ENCODE results near the gene NKAPL.

The NKAPL gene

DNA sequence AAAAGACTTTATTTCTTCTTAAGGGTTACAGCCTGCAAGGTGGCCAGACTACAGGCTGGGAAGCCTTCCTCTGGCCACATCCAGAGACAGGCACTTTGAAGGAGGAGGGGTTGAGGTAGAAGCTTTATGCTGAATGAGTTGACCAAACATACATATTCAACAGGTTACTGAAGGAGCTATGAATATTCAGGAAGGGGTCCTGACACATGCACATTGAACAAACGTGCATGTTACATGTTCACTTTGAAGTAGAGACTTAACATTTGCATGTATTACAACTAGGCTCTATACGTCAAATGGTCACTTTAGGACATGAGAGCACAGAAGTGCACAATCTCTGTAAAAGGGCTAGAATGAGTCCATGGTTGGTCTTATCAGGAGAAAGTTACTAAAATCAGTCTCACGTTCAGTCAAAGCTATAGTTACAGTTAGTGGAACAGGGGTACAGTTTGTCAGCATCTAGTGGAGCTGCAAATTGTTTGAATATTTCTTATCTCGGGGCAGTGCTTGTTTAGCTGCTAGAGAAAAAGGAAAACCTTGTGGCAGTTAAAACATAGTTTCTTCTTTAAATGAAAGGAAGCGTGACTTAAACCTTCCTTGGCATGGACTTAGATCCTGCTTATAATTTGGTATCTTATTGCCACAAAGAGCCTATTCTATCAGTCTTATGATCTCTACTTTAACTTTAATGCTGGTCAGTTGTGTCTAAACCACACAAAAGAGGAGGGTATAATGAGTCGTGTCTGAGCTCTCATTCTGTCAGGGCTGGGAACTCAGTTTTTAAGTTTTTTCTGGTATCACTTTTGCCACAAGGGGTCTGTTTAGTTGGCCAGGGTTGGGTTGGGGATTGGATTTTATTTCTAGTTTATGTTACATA, 38.6 kb upstream of the NKAPL start:
- Histone ChIP-seq H2AFZ (ENCODE audit: low read depth) (no peak overlapping the region), H3K4me3 (IDR thresholded peaks at IDR 0.05; ENCODE audit: insufficient read depth, low read depth, low read length) (no peak overlapping the region), H3K79me2 (ENCODE audit: insufficient read depth, low read depth) (no peaks in the 10 kb centered on the region), H3K27ac (no peak overlapping the region), H4K20me1 (ENCODE audit: insufficient read depth) (no peaks in the 10 kb centered on the region), H3K27me3 (ENCODE audit: insufficient read depth, low read depth) (no peaks in the 10 kb centered on the region; the same call in 1 of the 2 replicates), H3K4me1 (ENCODE audit: low read depth, poor library complexity, severe bottlenecking) (peaks cover 9% of the 10 kb centered on the region), H3K36me3 (ENCODE audit: insufficient read depth) (no peaks in the 10 kb centered on the region), H3K4me2 (no peak overlapping the region), H3K9ac (no peak overlapping the region)
- TF ChIP-seq, protein P1, sequence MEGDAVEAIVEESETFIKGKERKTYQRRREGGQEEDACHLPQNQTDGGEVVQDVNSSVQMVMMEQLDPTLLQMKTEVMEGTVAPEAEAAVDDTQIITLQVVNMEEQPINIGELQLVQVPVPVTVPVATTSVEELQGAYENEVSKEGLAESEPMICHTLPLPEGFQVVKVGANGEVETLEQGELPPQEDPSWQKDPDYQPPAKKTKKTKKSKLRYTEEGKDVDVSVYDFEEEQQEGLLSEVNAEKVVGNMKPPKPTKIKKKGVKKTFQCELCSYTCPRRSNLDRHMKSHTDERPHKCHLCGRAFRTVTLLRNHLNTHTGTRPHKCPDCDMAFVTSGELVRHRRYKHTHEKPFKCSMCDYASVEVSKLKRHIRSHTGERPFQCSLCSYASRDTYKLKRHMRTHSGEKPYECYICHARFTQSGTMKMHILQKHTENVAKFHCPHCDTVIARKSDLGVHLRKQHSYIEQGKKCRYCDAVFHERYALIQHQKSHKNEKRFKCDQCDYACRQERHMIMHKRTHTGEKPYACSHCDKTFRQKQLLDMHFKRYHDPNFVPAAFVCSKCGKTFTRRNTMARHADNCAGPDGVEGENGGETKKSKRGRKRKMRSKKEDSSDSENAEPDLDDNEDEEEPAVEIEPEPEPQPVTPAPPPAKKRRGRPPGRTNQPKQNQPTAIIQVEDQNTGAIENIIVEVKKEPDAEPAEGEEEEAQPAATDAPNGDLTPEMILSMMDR (conservative IDR thresholded peaks at IDR 0.05; ENCODE audit: low read depth, low read length) = no peak

DNA sequence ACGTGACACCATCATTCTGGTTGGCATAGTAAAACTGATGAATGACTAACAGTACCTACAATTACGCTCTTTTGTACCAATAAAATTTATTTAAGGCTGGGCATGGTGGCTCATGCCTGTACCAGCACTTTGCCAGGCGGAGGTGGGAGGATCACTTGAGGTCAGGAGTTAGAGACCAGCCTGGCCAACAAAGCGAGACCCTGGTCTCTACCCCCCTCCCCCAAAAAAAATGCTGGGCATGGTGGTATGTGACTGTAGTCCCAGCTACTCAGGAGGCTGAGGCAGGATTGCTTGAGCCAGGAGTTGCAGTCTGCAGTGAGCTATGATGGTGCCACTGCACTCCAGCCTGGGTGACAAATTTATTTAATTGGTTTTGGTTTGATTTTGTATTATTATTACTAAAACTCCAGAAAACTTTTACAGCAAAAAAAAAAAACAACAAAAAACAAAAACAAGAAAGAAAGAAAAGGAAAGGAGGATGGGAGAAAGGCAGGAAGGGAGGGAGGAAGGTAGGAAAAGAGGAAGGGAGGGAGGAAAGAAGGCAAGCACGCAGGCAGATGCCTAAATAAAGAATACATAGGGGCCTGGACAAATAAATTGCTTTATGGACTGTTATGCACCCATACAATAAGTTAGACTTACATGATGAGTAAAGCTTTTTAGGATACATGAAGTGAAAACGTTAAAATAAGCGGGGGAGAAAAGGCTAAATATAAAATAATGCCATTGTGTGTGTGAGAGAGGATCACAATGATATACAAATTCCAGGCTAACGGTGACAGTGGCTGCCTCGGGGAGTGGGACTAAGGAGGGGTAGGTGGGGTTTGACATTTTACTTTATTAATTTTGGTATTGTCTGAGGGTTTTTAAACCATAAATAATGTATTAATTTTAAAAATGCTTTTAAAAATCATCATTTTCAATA, 34.7 kb upstream of the NKAPL start:
- Histone ChIP-seq H3K4me2 (peak overlapping the region; percentile 95), H3K36me3 (ENCODE audit: insufficient read depth) (no peaks in the 10 kb centered on the region), H3K27me3 (ENCODE audit: insufficient read depth, low read depth) (no peaks in the 10 kb centered on the region; the same call in 1 of the 2 replicates), H2AFZ (ENCODE audit: low read depth) (peak overlapping the region; percentile 92), H3K4me1 (ENCODE audit: low read depth, poor library complexity, severe bottlenecking) (peaks cover 16% of the 10 kb centered on the region), H3K9ac (peak overlapping the region; percentile 66; the same call in 1 of the 2 replicates), H3K79me2 (ENCODE audit: insufficient read depth, low read depth) (no peaks in the 10 kb centered on the region), H4K20me1 (ENCODE audit: insufficient read depth) (no peaks in the 10 kb centered on the region), H3K27ac (peak overlapping the region; percentile 32), H3K4me3 (IDR thresholded peaks at IDR 0.05; ENCODE audit: insufficient read depth, low read depth, low read length) (no peak overlapping the region)
- TF ChIP-seq, protein P1 (conservative IDR thresholded peaks at IDR 0.05; ENCODE audit: low read depth, low read length) = no peak

DNA sequence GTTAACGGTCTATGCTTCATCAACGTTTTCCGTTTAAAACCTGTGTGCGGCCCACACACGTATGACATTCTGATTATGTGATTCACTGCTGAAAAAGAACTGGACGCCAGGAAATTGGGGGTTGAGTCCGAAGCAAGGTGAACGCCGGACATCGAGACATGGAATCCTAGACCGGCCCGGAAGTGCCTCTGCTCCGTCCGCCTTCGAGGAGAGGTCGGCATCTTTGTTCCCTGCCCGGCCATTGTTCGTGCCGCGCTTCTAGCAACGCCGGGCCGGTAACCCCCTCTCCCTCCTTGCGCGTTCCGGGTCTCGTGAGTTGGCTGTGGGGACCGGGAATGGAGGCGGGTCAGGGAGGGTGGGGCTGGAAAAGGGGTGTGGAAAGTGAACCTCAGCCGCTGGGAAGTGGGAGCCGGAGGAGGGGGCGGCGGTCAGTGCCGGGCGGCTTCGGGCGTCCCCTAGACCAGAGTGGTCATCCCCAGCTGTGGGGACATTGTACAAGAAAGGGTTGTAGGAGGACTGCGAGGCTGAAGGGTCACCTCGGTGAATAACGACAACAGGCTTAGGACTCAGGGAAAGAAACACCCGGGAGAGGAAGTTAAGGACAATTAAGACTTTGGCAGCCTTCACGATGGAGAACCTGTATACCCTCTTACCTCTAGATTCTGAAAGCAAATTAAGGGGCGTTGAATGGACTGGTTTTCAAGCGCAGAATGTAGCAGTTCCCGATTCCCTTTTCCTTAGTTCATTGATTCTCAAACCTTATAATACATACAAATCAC, 33.9 kb upstream of the NKAPL start, which contains the start of gene ZSCAN9:
ZSCAN9 (plus strand) TSS at position 220 of the 779 bp plus-strand sequence. CDS start 1,810 bp downstream, outside the sequence.
- TF ChIP-seq, protein P1 (conservative IDR thresholded peaks at IDR 0.05; ENCODE audit: low read depth, low read length) = no peak
- H3K36me3 ChIP-seq (ENCODE audit: insufficient read depth) = no peaks in the 10 kb centered on the region
- H3K79me2 ChIP-seq (ENCODE audit: insufficient read depth, low read depth) = no peaks in the 10 kb centered on the region
- H3K9ac ChIP-seq = peak within 1 kb of the TSS; percentile 66
- H3K4me1 ChIP-seq (ENCODE audit: low read depth, poor library complexity, severe bottlenecking) = peaks cover 16% of the 10 kb centered on the region
- H3K4me3 ChIP-seq (IDR thresholded peaks at IDR 0.05; ENCODE audit: insufficient read depth, low read depth, low read length) = no peak within 1 kb of the TSS
- peak within 1 kb of the TSS; percentile 95 for H3K4me2 ChIP-seq
- H3K27me3 ChIP-seq (ENCODE audit: insufficient read depth, low read depth) = no peaks in the 10 kb centered on the region; the same call in 1 of the 2 replicates
- peak within 1 kb of the TSS; percentile 92 for H2AFZ ChIP-seq (ENCODE audit: low read depth)
- H4K20me1 ChIP-seq (ENCODE audit: insufficient read depth) = no peaks in the 10 kb centered on the region
- H3K27ac ChIP-seq = peak within 1 kb of the TSS; percentile 32

DNA sequence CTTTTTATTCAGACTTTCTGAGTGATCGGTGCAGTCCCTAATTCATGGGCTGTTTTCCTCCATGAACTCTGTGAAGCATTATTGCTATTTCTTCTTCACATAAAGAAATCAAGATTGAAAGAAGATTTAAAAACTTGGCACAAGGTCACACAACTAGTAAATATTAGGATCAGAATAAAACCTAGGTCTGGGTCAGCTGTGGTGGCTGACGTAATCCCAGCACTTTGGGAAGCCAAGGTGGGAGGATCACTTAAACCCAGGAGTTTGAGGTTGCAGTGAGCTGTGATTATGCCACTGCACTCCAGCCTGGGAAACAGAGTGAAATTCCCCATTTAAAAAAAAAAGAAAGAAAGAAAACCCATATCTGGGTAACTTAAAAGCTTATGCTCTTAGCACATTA, 32.6 kb upstream of the NKAPL start:
- no peak overlapping the region for H3K9ac ChIP-seq
- no peak overlapping the region for H3K27ac ChIP-seq

More for the DNA sequence above, 32.6 kb upstream of the NKAPL start:
- Histone ChIP-seq H3K36me3 (ENCODE audit: insufficient read depth) (no peaks in the 10 kb centered on the region), H3K79me2 (ENCODE audit: insufficient read depth, low read depth) (no peaks in the 10 kb centered on the region), H3K27me3 (ENCODE audit: insufficient read depth, low read depth) (no peaks in the 10 kb centered on the region; the same call in 1 of the 2 replicates), H3K4me3 (IDR thresholded peaks at IDR 0.05; ENCODE audit: insufficient read depth, low read depth, low read length) (no peak overlapping the region), H4K20me1 (ENCODE audit: insufficient read depth) (no peaks in the 10 kb centered on the region), H3K4me2 (no peak overlapping the region; the same call in 1 of the 2 replicates), H3K4me1 (ENCODE audit: low read depth, poor library complexity, severe bottlenecking) (peaks cover 16% of the 10 kb centered on the region), H2AFZ (ENCODE audit: low read depth) (no peak overlapping the region)
- TF ChIP-seq, protein P1 (conservative IDR thresholded peaks at IDR 0.05; ENCODE audit: low read depth, low read length) = no peak

All from KMS-11 (cell line).